Spinal cord (tissue), 10 donors: ENCODE data around the gene TMEM233. TPM values are rescaled to one million over a fixed set of nuclear protein-coding genes. Genes with fewer than 3 reads are reported as not detected.
"Not testable (repeated sequence)": the region's sequence is repeated elsewhere in the genome, so short reads cannot be mapped to it uniquely, and the experiment has no call there.

Experiments used
- DNase-seq, 6 donors: peaks; one replicate each; pipeline versions ENCODE4 v3.0.0 to v3.0.0-alpha.2; 2013 to 2015; ENCODE audit warnings: low spot score in 6 of 6, low read depth in 4 of 6
- H3K27ac ChIP-seq: one replicate; pipeline ENCODE4 v1.5.1; 2013; ENCODE audit warnings: low read depth, low read length, control low read depth
- H3K27me3 ChIP-seq: one replicate; pipeline ENCODE4 v1.6.1; 2013; ENCODE audit warnings: low read length; ENCODE audit not compliant: control insufficient read depth, insufficient read depth
- H3K36me3 ChIP-seq: one replicate; pipeline ENCODE4 v1.6.1; 2013; ENCODE audit warnings: low read length; ENCODE audit not compliant: control insufficient read depth, insufficient read depth
- H3K4me1 ChIP-seq: one replicate; pipeline ENCODE4 v1.6.1; 2013; ENCODE audit warnings: low read length; ENCODE audit not compliant: control insufficient read depth, insufficient read depth
- H3K4me3 ChIP-seq: one replicate; pipeline ENCODE4 v1.5.1; 2013; ENCODE audit warnings: low read depth, low read length, control low read depth
- H3K9me3 ChIP-seq: one replicate; pipeline ENCODE4 v1.6.1; 2013; ENCODE audit warnings: low read length; ENCODE audit not compliant: control insufficient read depth, insufficient read depth
- WGBS: methylation state at CpG from one replicate; pipeline ENCODE4 v1.1.5; 2013; ENCODE audit warnings: missing lambda C conversion rate; ENCODE audit not compliant: insufficient coverage; 5-methylcytosine and 5-hydroxymethylcytosine counted together
- polyA plus RNA-seq, 2 donors: library from polyadenylated mRNA; unstranded; fragments of 120-200 nt; gene quantifications; one replicate each; pipeline ENCODE4 v1.2.1, GENCODE V29; 2013; ENCODE audit not compliant: insufficient read length in 2 of 2
- total RNA-seq, 2 donors: library from RNA; depleted of rRNA in 1 of 2; stranded (reverse); fragments of 120-200 nt in 1 of 2; fragments of >200 nt in 1 of 2; gene quantifications; one replicate each; pipeline versions ENCODE4 v1.2.3 to v1.2.4, GENCODE V29; 2013 to 2014
- donor health status: healthy.

The TMEM233 gene
- total and polyA plus RNA-seq, 4 donors = 0.66 to 23.7 (median 3.7) TPM

DNA sequence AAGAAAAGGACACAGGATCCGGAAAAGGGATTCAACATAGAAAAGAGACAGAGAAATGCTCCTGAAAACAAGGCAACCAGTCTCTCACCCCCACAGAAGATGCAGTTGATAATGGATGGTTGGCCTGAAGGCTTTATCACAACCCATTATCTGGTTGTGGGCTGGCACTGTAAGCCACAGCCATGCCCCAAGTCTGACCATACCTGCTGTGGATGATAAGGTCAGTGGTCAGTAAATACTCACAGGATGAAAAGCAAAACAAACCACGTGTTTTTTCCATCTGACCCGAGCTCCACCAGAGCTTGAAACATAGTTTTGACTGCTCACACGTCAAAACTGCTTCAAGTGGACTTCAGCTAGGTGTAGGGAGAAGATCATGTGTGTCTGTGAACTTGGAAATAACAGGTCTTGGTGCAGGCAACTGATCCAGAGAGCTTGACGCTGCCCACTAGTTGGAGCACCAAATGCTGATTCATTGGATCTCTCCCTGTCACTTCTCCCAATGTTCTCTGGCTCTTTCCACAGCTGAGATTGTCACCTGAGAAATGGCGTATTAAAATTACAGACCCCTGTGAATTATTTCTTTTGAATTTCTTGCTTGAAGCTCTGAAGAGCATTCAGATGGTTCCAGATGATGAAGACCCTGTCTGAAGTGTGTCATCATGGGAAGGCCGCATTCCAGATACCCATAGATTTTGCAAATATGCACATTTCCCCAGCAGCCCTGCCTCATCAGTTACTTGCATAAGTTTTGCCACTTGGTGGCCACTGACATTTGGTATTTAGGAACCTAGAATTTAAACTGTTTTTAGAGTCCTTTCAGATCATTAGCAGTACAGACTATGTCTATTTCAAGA is 8.5 kb downstream of the TMEM233 start:
- 77% methylated on average over 3 of the region's 7 CpGs for WGBS
- Histone ChIP-seq H3K4me1 (no peaks in the 10 kb centered on the region), H3K27ac (no peak overlapping the region), H3K9me3 (no peaks in the 10 kb centered on the region), H3K4me3 (no peak overlapping the region), H3K27me3 (peaks cover 3% of the 10 kb centered on the region), H3K36me3 (no peaks in the 10 kb centered on the region)
- peak in 1 of 6 donors; percentile 6 for DNase-seq

DNA sequence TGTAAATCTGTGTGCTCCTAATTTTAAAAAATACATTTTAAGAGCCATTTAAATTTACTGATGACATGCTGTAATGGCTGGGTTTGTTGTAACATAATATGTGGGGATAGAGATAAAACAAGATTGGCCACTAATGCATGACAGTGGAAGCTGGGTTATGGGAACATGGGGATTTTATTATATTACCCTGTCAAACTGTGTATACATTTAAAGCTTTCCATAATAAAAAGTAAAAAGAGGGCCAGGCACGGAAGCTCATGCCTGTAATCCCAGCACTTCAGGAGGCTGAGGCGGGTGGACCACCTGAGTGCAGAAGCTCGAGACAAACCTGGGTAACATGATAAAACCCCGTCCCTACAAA is 9.1 kb downstream of the TMEM233 start:
- no peaks in the 10 kb centered on the region for H3K4me1 ChIP-seq
- no peaks in the 10 kb centered on the region for H3K36me3 ChIP-seq
- H3K9me3 ChIP-seq = no peaks in the 10 kb centered on the region
- no CpG with 5 or more reads among the region's 4 CpGs for WGBS
- H3K4me3 ChIP-seq = no peak overlapping the region
- no peak overlapping the region for H3K27ac ChIP-seq
- peaks cover 2% of the 10 kb centered on the region for H3K27me3 ChIP-seq
- peak in 1 of 6 donors; percentile 32 for DNase-seq

DNA sequence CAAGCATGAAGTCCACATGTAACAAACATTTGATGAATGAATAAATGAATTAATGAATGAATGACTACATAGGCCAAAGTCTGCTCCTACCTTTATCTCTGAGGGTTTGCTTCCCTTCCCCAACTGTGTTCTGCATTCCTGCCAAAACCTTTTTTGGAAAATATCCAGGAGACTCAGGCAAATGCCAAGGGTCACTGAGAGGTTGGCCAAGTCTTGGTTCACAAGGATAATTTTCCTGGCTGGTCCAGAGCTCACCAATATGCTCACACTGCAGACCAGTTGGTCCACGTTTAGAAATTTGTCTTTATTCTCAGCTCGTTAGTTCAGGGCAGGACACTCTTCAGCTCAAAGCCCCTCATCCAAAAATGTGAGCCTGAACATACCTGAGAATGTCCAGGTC is 10.2 kb downstream of the TMEM233 start:
- DNase-seq = no peak
- Histone ChIP-seq H3K27me3 (peaks cover 2% of the 10 kb centered on the region), H3K9me3 (no peaks in the 10 kb centered on the region), H3K27ac (no peak overlapping the region), H3K4me1 (no peaks in the 10 kb centered on the region), H3K4me3 (no peak overlapping the region), H3K36me3 (no peaks in the 10 kb centered on the region)
- WGBS = 50% methylated on average over 2 of the region's 2 CpGs

DNA sequence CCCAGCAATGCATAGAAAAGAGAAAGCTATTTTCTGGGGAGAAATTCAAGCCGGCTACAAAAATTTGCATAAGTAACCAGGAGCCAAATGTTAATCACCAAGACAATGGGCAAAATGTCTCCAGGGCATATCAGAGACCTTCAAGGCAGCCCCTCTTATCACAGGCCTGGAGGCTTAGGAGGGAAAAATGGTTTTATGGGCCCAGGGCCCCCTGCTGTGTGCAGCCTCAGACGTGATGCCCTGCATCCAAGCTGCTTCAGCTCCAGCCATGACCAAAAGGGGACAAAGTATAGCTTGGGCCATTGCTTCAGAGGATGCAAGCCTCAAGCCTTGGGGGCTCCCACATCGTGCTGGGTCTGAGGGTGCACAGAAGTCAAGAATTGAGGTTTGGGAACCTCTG is 15.8 kb downstream of the TMEM233 start:
- Histone ChIP-seq H3K27ac (no peak overlapping the region), H3K9me3 (peaks cover 2% of the 10 kb centered on the region), H3K4me3 (no peak overlapping the region), H3K4me1 (no peaks in the 10 kb centered on the region), H3K27me3 (no peaks in the 10 kb centered on the region), H3K36me3 (no peaks in the 10 kb centered on the region)
- no peak for DNase-seq
- WGBS = 64% methylated on average over 2 of the region's 3 CpGs

DNA sequence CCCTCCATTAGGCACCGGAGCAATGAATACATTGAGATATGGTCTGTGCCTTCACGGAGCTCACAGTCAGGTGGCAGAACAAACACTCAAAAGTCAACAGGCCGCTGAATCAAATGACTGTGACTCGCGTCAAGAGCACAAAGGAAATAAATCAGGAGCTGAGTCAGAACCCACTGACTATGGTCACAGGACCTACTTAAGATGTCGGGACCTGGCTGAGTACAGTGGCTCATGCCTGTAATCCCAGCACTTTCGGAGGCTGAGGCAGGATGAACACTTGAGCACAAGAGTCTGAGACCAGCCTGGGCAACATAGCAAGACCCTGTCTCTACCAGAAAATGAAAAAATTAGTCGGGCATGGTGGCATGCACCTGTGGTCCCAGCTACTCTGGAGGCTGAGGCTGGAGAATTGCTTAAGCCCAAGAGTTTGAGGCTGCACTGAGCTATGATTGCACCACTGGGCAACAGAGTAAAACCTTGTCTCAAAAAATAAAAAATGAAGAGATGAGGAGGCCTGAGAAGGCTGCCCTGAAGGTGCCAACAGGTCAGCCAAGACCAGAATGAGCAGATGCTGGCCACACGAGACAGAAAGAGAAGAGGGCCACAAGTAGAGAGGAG is 19.9 kb downstream of the TMEM233 start:
- Histone ChIP-seq H3K36me3 (no peaks in the 10 kb centered on the region), H3K27me3 (no peaks in the 10 kb centered on the region), H3K9me3 (peaks cover 2% of the 10 kb centered on the region), H3K4me1 (no peaks in the 10 kb centered on the region), H3K27ac (no peak overlapping the region), H3K4me3 (no peak overlapping the region)
- DNase-seq = no peak
- 86% methylated on average over 9 of the region's 9 CpGs for WGBS

DNA sequence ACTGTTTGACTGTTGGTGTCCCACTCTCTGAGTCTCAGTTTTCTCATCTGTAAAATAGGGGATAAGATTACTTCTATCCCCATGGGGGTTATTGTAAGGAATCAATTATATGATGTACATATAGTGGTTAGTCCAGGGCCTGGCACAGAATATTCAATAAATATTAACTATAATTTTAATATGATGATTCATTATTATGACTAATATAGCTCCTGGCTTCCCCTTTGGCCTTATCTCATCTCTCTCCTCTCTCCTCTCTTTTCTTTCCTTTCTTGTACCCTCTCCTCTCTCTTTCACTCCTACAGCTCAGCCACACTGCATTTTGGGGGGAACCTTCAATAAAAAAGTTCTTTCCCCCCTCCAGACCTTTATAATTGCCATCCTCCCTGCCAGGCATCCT is 21.1 kb downstream of the TMEM233 start:
- Histone ChIP-seq H3K27me3 (no peaks in the 10 kb centered on the region), H3K4me1 (no peaks in the 10 kb centered on the region), H3K9me3 (no peaks in the 10 kb centered on the region), H3K4me3 (no peak overlapping the region), H3K27ac (no peak overlapping the region), H3K36me3 (no peaks in the 10 kb centered on the region)
- no peak for DNase-seq

DNA sequence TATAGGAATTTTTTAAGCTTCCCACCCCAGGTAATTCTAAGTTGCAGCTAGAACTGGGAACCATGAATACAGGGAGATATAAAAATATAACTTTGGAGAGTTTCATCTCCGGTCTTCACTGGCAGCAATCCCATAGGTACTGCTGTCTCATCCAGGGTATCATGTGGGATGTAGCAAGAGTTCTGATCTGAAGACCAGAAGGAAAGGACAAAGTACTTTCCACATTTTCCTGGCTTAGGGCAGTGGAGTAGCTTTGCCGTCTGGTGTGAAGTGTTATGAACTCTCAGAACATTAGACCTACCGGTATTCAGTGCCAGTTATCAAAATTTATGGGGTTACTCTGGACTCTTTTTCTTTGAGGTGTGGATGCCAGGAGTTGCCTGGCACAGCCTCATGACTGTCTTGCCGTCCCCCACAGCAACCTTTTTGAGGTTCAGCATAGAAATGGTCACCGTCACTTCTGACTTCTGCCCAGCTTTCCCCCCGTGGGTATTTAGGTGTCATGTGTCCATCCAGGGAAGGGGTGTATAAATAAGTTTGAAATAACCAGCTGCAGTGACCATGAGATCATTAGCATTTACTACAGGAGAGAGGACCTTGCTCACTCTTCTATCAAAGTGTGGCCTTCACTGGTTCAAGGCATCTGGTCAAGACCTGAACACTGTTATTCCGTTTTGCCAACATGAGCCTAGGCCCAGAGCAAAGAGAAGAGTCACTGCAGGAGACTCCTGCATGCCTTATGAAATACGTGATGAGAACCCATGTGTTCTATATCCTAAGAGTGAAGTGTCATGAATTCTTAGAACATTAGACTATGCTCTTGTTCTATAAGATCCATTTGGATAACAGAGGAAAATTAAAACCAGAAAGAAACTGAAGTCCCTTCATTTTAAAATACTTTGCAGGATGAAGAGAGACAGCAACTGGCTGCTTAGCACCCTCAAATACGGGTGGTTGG is 22.2 kb downstream of the TMEM233 start:
- no peaks in the 10 kb centered on the region for H3K4me1 ChIP-seq
- 70% methylated on average over 3 of the region's 9 CpGs for WGBS
- H3K27ac ChIP-seq = no peak overlapping the region

DNA sequence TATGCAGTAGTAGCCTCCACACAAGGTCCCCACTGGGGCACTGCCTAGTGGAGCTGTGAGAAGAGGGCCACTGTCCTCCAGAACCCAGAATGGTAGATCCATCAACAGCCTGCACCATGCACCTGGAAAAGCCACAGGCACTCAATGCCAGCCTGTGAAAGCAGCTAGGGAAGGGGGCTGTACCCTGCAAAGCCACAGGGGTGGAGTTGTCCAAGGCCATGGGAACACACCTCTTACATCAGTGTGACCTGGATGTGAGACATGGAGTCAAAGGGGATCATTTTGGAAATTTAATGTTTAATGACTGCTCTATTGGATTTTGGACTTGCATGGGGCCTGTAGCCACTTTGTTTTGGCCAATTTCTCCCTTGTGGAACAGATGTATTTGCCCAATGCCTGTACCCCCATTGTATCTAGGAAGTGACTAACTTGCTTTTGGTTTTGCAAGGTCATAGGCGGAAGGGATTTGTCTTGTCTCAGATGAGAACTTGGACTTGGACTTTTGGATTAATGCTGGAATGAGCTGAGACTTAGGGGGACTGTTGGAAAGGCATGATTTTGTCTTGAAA is 24.8 kb downstream of the TMEM233 start:
- H3K27ac ChIP-seq, H3K4me3 ChIP-seq, H3K27me3 ChIP-seq, H3K9me3 ChIP-seq, DNase-seq, H3K4me1 ChIP-seq, H3K36me3 ChIP-seq: not testable (repeated sequence)
- 83% methylated on average over 1 of the region's 1 CpG for WGBS

More for the DNA sequence above, 22.2 kb downstream of the TMEM233 start:
- Histone ChIP-seq H3K36me3 (no peaks in the 10 kb centered on the region), H3K9me3 (no peaks in the 10 kb centered on the region), H3K4me3 (no peak overlapping the region), H3K27me3 (no peaks in the 10 kb centered on the region)
- no peak for DNase-seq

DNA sequence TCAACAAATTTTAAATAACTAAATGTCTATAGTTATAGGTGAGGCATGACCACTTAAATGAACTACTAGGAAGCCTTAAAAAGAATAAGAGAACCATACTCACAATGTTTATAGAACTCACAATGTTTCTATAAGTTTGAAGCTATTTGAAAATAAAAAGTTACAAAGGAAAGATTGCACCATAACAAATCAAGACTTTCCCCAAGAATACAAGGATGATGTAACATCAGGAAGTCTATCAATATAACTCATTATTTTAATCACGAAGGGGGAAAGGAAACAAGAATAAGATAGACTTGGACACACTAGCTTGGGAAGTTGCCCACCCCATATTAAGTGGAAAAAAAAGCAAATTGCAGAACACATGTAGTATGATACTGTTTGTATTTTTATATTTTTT is 26.9 kb downstream of the TMEM233 start:
- Histone ChIP-seq H3K27me3 (peaks cover 2% of the 10 kb centered on the region), H3K36me3 (no peaks in the 10 kb centered on the region), H3K9me3 (no peaks in the 10 kb centered on the region), H3K4me1 (no peaks in the 10 kb centered on the region), H3K27ac (no peak overlapping the region), H3K4me3 (no peak overlapping the region)
- DNase-seq = no peak
- no CpG with 5 or more reads among the region's 1 CpG for WGBS
